Caco-2 (cell line): ENCODE results near the gene SLC4A7. TPM values are rescaled to one million over a fixed set of nuclear protein-coding genes. Genes with fewer than 3 reads are reported as not detected.

Experiments
- BruUV-seq: library from RNA; stranded (reverse); fragments of 400-500 nt; replicated peaks from 2 replicates; lab custom pipeline; 2021; lab: Mats Ljungman, UMichigan
- CTCF ChIA-PET: fragments of 300-600 bp; sonication (Branson Sonifier 250); formaldehyde crosslinking; loops from one replicate; lab custom pipeline; 2022; ENCODE audit warnings: antibody characterized with exemption; lab: Charles Lee
- POLR2A ChIA-PET: fragments of 300-600 bp; sonication (Branson Sonifier 250); formaldehyde crosslinking; loops from one replicate; lab custom pipeline; 2022; ENCODE audit warnings: antibody characterized with exemption; lab: Charles Lee
- DNase-seq, 2 experiments: peaks; one replicate each; pipeline versions ENCODE4 v3.0.0 to v3.0.0-alpha.2; 2020 to 2022
- H3K27me3 ChIP-seq: replicated peaks from 2 replicates; pipeline ENCODE4 v1.6.0; 2011; ENCODE audit warnings: low read length; ENCODE audit not compliant: control insufficient read depth, insufficient read depth
- H3K36me3 ChIP-seq: 2 replicates; pipeline ENCODE4 v1.5.1; 2011; ENCODE audit warnings: low read length; ENCODE audit not compliant: control insufficient read depth, insufficient read depth
- H3K4me1 ChIP-seq: fragments of 250-450 bp; sonication (Bioruptor Pico); 2 replicates; pipeline ENCODE4 v1.5.1; 2020; ENCODE audit warnings: mild to moderate bottlenecking
- H3K4me3 ChIP-seq: 2 replicates; pipeline ENCODE4 v1.5.1; 2011; ENCODE audit warnings: low read depth, mild to moderate bottlenecking, control low read depth, low read length
- H3K9me3 ChIP-seq: fragments of 250-450 bp; sonication (Bioruptor Pico); 2 replicates; pipeline ENCODE4 v1.5.1; 2020; ENCODE audit warnings: mild to moderate bottlenecking, moderate library complexity
- H3K27ac Mint-ChIP-seq: one replicate; pipeline ENCODE4 v1.8.0; 2022; ENCODE audit warnings: mixed read lengths; ENCODE audit not compliant: unreplicated experiment
- H3K27me3 Mint-ChIP-seq: one replicate; pipeline ENCODE4 v1.8.0; 2022; ENCODE audit warnings: mixed read lengths; ENCODE audit not compliant: insufficient read depth, unreplicated experiment
- H3K36me3 Mint-ChIP-seq: one replicate; pipeline ENCODE4 v1.8.0; 2022; ENCODE audit warnings: mild to moderate bottlenecking, mixed read lengths; ENCODE audit not compliant: insufficient read depth, unreplicated experiment
- H3K4me1 Mint-ChIP-seq: one replicate; pipeline ENCODE4 v1.8.0; 2022; ENCODE audit warnings: low read depth, mixed read lengths; ENCODE audit not compliant: unreplicated experiment
- H3K4me3 Mint-ChIP-seq: one replicate; pipeline ENCODE4 v1.8.0; 2022; ENCODE audit warnings: mild to moderate bottlenecking, moderate library complexity, mixed read lengths; ENCODE audit not compliant: unreplicated experiment
- H3K9me3 Mint-ChIP-seq: one replicate; pipeline ENCODE4 v1.8.0; 2022; ENCODE audit warnings: mixed read lengths; ENCODE audit not compliant: unreplicated experiment
- CTCF ChIP-seq, 2 experiments: fragments of 200-600 bp in 1 of 2; IDR thresholded peaks; 1 replicate in 1 of 2; 2 replicates in 1 of 2; pipeline versions ENCODE4 v1.5.1 to v1.8.0; 2011 to 2022; ENCODE audit warnings: antibody characterized with exemption in 1 of 2, control low read depth in 1 of 2, inconsistent platforms in 1 of 2, low read depth in 1 of 2, low read length in 1 of 2, mild to moderate bottlenecking in 1 of 2, moderate library complexity in 1 of 2; ENCODE audit not compliant: insufficient read depth in 1 of 2, severe bottlenecking in 1 of 2, unreplicated experiment in 1 of 2
- intact Hi-C: fragments of 100-400 bp; cut with micrococcal nuclease; formaldehyde crosslinking; loops from one replicate; pipeline ENCODE4 v1.10.0; 2022; ENCODE audit not compliant: unreplicated experiment
- total RNA-seq: library from RNA; stranded (reverse); gene quantifications from 2 replicates; pipeline ENCODE4 v1.2.3, GENCODE V29; 2022

The SLC4A7 gene
- total RNA-seq, 1 experiment from 2014 or later, result 14.9 TPM

- H3K27me3 Mint-ChIP-seq, result no peaks in the 10 kb centered on the region
These were observed 159.5 kb downstream of the SLC4A7 start for GRCh38 chr3:27324686-27325085.

GRCh38 chr3:27323087-27323570 lies 161.1 kb downstream of the SLC4A7 start:
- no peak for TF ChIP-seq CTCF (IDR thresholded peaks at IDR 0.05; ENCODE audit: insufficient read depth in 1 of 2, low read depth in 1 of 2, low read length in 1 of 2, severe bottlenecking in 1 of 2, unreplicated experiment in 1 of 2)
- Histone ChIP-seq H3K27me3 (no peaks in the 10 kb centered on the region), H3K4me1 (no peaks in the 10 kb centered on the region), H3K9me3 (no peaks in the 10 kb centered on the region), H3K4me3 (no peak overlapping the region), H3K36me3 (no peaks in the 10 kb centered on the region)
- ChIA-PET CTCF (no interaction called here), POLR2A (no interaction called here)
- no peaks in the 10 kb centered on the region for H3K27me3 Mint-ChIP-seq
- no peaks in the 10 kb centered on the region for H3K4me1 Mint-ChIP-seq
- intact Hi-C loops, result no loop called here
- DNase-seq, result no peak
- H3K36me3 Mint-ChIP-seq, result no peaks in the 10 kb centered on the region
- H3K27ac Mint-ChIP-seq, result no peak overlapping the region
- BruUV-seq, result no TSS peak
- no peak overlapping the region for H3K4me3 Mint-ChIP-seq
- H3K9me3 Mint-ChIP-seq, result peaks cover 3% of the 10 kb centered on the region

More at GRCh38 chr3:27324686-27325085, 159.5 kb downstream of the SLC4A7 start:
- Mint-ChIP-seq H3K9me3 (peaks cover 13% of the 10 kb centered on the region), H3K4me1 (no peaks in the 10 kb centered on the region), H3K36me3 (no peaks in the 10 kb centered on the region), H3K27ac (no peak overlapping the region), H3K4me3 (no peak overlapping the region)
- BruUV-seq, result no TSS peak
- no peak for TF ChIP-seq CTCF (IDR thresholded peaks at IDR 0.05; ENCODE audit: insufficient read depth in 1 of 2, low read depth in 1 of 2, low read length in 1 of 2, severe bottlenecking in 1 of 2, unreplicated experiment in 1 of 2)
- H3K9me3 ChIP-seq, result no peaks in the 10 kb centered on the region
- no peak overlapping the region for H3K4me3 ChIP-seq
- no peaks in the 10 kb centered on the region for H3K27me3 ChIP-seq
- intact Hi-C loops, result no loop called here
- CTCF ChIA-PET, result no interaction called here
- no peaks in the 10 kb centered on the region for H3K36me3 ChIP-seq
- POLR2A ChIA-PET, result no interaction called here
- H3K4me1 ChIP-seq, result no peaks in the 10 kb centered on the region
- no peak for DNase-seq

Other genes starting within 250 kb of the SLC4A7 start
- gene NEK10, start 115.0 kb downstream of the SLC4A7 start, total RNA-seq, result 0.30 and 0.39 TPM in 2 replicates
- gene EOMES, start 237.9 kb upstream of the SLC4A7 start, total RNA-seq, result 0.43 and 0.53 TPM in 2 replicates